DND-41 (cell line): ENCODE results near the gene KLF13.

Experiments used
- ATAC-seq: fragments of 200-7000 bp; cut with Tn5 transposase; 3 replicates; pipeline ENCODE4 v1.9.1; 2021; ENCODE audit warnings: low read depth; ENCODE audit not compliant: insufficient read depth
- DNase-seq: peaks from one replicate; pipeline ENCODE4 v3.0.0-alpha.2; 2020
- H2AFZ ChIP-seq: 2 replicates; pipeline ENCODE4 v1.6.0; 2012; ENCODE audit warnings: low read depth, low read length
- H3K27ac ChIP-seq: 2 replicates; pipeline ENCODE4 v1.5.1; 2012; ENCODE audit warnings: low read length, inconsistent platforms
- H3K27me3 ChIP-seq: fragments of 200-600 bp; sonication (generic); 2 replicates; pipeline ENCODE4 v1.6.0; 2012; ENCODE audit warnings: low read length, mild to moderate bottlenecking, inconsistent platforms; ENCODE audit not compliant: insufficient read depth, poor library complexity
- H3K36me3 ChIP-seq: 2 replicates; pipeline ENCODE4 v1.5.1; 2012; ENCODE audit warnings: low read length, inconsistent platforms; ENCODE audit not compliant: insufficient read depth
- H3K4me1 ChIP-seq: 2 replicates; pipeline ENCODE4 v1.5.1; 2012; ENCODE audit warnings: mild to moderate bottlenecking, low read length; ENCODE audit not compliant: insufficient read depth
- H3K4me2 ChIP-seq: 2 replicates; pipeline ENCODE4 v1.6.0; 2012; ENCODE audit warnings: mild to moderate bottlenecking, moderate library complexity, low read length, inconsistent platforms; ENCODE audit not compliant: insufficient read depth
- H3K4me3 ChIP-seq, 2 experiments: fragments of 200-600 bp in 1 of 2; shearing (Covaris generic) in 1 of 2; 2 replicates each; pipeline ENCODE4 v1.5.1; 2012 to 2016; ENCODE audit warnings: inconsistent platforms in 2 of 2, low read length in 2 of 2, mild to moderate bottlenecking in 2 of 2, low read depth in 1 of 2, moderate library complexity in 1 of 2
- H3K79me2 ChIP-seq: 2 replicates; pipeline ENCODE4 v1.6.0; 2012; ENCODE audit warnings: low read length, inconsistent platforms; ENCODE audit not compliant: insufficient read depth
- H3K9ac ChIP-seq: 2 replicates; pipeline ENCODE4 v1.6.0; 2012; ENCODE audit warnings: low read depth, mild to moderate bottlenecking, inconsistent platforms, low read length, moderate library complexity
- H3K9me3 ChIP-seq: 2 replicates; pipeline ENCODE4 v1.5.1; 2012; ENCODE audit warnings: low read length, moderate library complexity, mild to moderate bottlenecking, inconsistent platforms; ENCODE audit not compliant: insufficient read depth, severe bottlenecking
- H4K20me1 ChIP-seq: 2 replicates; pipeline ENCODE4 v1.6.0; 2012; ENCODE audit warnings: low read length; ENCODE audit not compliant: insufficient read depth
- CTCF ChIP-seq: IDR thresholded peaks from 2 replicates; pipeline ENCODE4 v1.5.1; 2012; ENCODE audit warnings: borderline replicate concordance, low read length, moderate library complexity, mild to moderate bottlenecking; ENCODE audit not compliant: poor library complexity, severe bottlenecking; ENCODE audit errors: extremely low read depth
- EZH2 ChIP-seq: IDR thresholded peaks from 3 replicates; pipeline ENCODE4 v1.6.1; 2012; ENCODE audit warnings: borderline replicate concordance, low read depth, mild to moderate bottlenecking, moderate library complexity, low read length, inconsistent platforms; ENCODE audit not compliant: severe bottlenecking

The KLF13 gene

GRCh38 chr15:31347067-31347975 is 20.7 kb downstream of the KLF13 start:
- H2AFZ ChIP-seq: no peak overlapping the region
- ATAC-seq (peak; percentile 66), DNase-seq (peak; percentile 48)
- peaks cover 62% of the 10 kb centered on the region for H3K36me3 ChIP-seq
- no peak overlapping the region for H3K4me2 ChIP-seq
- peak overlapping the region; percentile 27; the same call in 1 of the 2 replicates for H3K27ac ChIP-seq
- peaks cover 96% of the 10 kb centered on the region for H4K20me1 ChIP-seq
- H3K4me3 ChIP-seq: no peak overlapping the region
- H3K9ac ChIP-seq: no peak overlapping the region
- peaks cover 100% of the 10 kb centered on the region for H3K79me2 ChIP-seq
- H3K9me3 ChIP-seq: no peaks in the 10 kb centered on the region
- no peak for TF ChIP-seq EZH2
- no peak for TF ChIP-seq CTCF
- peaks cover 38% of the 10 kb centered on the region for H3K4me1 ChIP-seq
- H3K27me3 ChIP-seq: no peaks in the 10 kb centered on the region

GRCh38 chr15:31347981-31348803 is 21.6 kb downstream of the KLF13 start:
- ATAC-seq (no peak), DNase-seq (no peak)
- H3K27ac ChIP-seq: 0 out of 2 replicates have a peak overlapping the region, but pooled peaks have one; percentile 26
- H2AFZ ChIP-seq: no peak overlapping the region
- H3K27me3 ChIP-seq: no peaks in the 10 kb centered on the region
- peaks cover 96% of the 10 kb centered on the region for H4K20me1 ChIP-seq
- no peak overlapping the region for H3K9ac ChIP-seq
- peaks cover 57% of the 10 kb centered on the region for H3K36me3 ChIP-seq
- H3K9me3 ChIP-seq: no peaks in the 10 kb centered on the region
- no peak overlapping the region for H3K4me3 ChIP-seq
- H3K4me2 ChIP-seq: no peak overlapping the region
- TF ChIP-seq EZH2 (no peak), CTCF (no peak)
- H3K79me2 ChIP-seq: peaks cover 100% of the 10 kb centered on the region
- H3K4me1 ChIP-seq: peaks cover 47% of the 10 kb centered on the region

- Histone ChIP-seq H3K27me3 (no peaks in the 10 kb centered on the region), H2AFZ (no peak overlapping the region), H4K20me1 (peaks cover 93% of the 10 kb centered on the region), H3K27ac (no peak overlapping the region), H3K4me1 (peaks cover 49% of the 10 kb centered on the region), H3K4me3 (no peak overlapping the region), H3K9me3 (no peaks in the 10 kb centered on the region), H3K79me2 (peaks cover 100% of the 10 kb centered on the region), H3K9ac (no peak overlapping the region), H3K36me3 (peaks cover 58% of the 10 kb centered on the region), H3K4me2 (no peak overlapping the region)
- no peak for DNase-seq
- ATAC-seq: no peak
- TF ChIP-seq CTCF: no peak
- no peak for TF ChIP-seq EZH2
Measured at GRCh38 chr15:31349233-31350141, 22.9 kb downstream of the KLF13 start.
